HG03354 (cell line): ENCODE results near the gene DSTN.

ENCODE experiments used
- ATAC-seq: cut with Tn5 transposase; IDR thresholded peaks from one replicate; pipeline ENCODE4 v1.9.1; 2021; ENCODE audit warnings: mild to moderate bottlenecking; ENCODE audit not compliant: unreplicated experiment, poor library complexity, severe bottlenecking

DSTN gene

GRCh38 chr20:17569616-17570346, at the start of gene DSTN:
Gene DSTN, plus strand, starts transcription at chr20:17570075. Its CDS starts 134 bp downstream, at chr20:17570209.
- peak; percentile 93 for ATAC-seq

- no peak for ATAC-seq
Observed at GRCh38 chr20:17520583-17520982, 49.3 kb upstream of the DSTN start.

- ATAC-seq: no peak
Observed at GRCh38 chr20:17522528-17522927, 47.3 kb upstream of the DSTN start.

- ATAC-seq: no peak
Observed at GRCh38 chr20:17523326-17523725, 46.5 kb upstream of the DSTN start.

GRCh38 chr20:17524560-17524959, 45.3 kb upstream of the DSTN start:
- no peak for ATAC-seq

GRCh38 chr20:17525132-17525531, 44.7 kb upstream of the DSTN start:
- ATAC-seq: no peak

- ATAC-seq: no peak
Observed at GRCh38 chr20:17525650-17526049, 44.2 kb upstream of the DSTN start.

GRCh38 chr20:17529586-17529985, 40.3 kb upstream of the DSTN start:
- no peak for ATAC-seq

GRCh38 chr20:17530153-17530552, 39.7 kb upstream of the DSTN start:
- no peak for ATAC-seq

- ATAC-seq: no peak
Observed at GRCh38 chr20:17530716-17531664, 38.9 kb upstream of the DSTN start, which contains the start of gene BFSP1. Gene BFSP1, minus strand, starts transcription at chr20:17531379. Its CDS starts 50 bp downstream, at chr20:17531329.

- no peak for ATAC-seq
Observed at GRCh38 chr20:17531665-17532025, 38.2 kb upstream of the DSTN start.

GRCh38 chr20:17533396-17533795, 36.5 kb upstream of the DSTN start:
- ATAC-seq: no peak

GRCh38 chr20:17534077-17534476, 35.8 kb upstream of the DSTN start:
- no peak for ATAC-seq

GRCh38 chr20:17536944-17537444, 32.9 kb upstream of the DSTN start:
- ATAC-seq: peak; percentile 95

- no peak for ATAC-seq
Observed at GRCh38 chr20:17537959-17538358, 31.9 kb upstream of the DSTN start.

- no peak for ATAC-seq
Observed at GRCh38 chr20:17538517-17539170, 31.2 kb upstream of the DSTN start.

GRCh38 chr20:17541596-17541995, 28.3 kb upstream of the DSTN start:
- ATAC-seq: no peak

GRCh38 chr20:17541996-17542395, 27.9 kb upstream of the DSTN start:
- ATAC-seq: no peak

- ATAC-seq: no peak
Observed at GRCh38 chr20:17542481-17542880, 27.4 kb upstream of the DSTN start.

GRCh38 chr20:17542993-17543412, 26.9 kb upstream of the DSTN start:
- ATAC-seq: no peak
